Measurements from ENCODE around the gene METTL21A. TPM values are rescaled to one million over a fixed set of nuclear protein-coding genes. Genes with fewer than 3 reads are reported as not detected.

METTL21A gene
- polyA plus RNA-seq, 1 donor = 14.0 TPM

GRCh38 chr2:207624185-207625013 lies 795 bp downstream of the METTL21A start:
- DNase-seq (ENCODE audit: low read depth) = no peak

GRCh38 chr2:207621501-207622039 lies 3.6 kb downstream of the METTL21A start:
- no peak for DNase-seq (ENCODE audit: low read depth)

GRCh38 chr2:207619764-207620203 lies 5.4 kb downstream of the METTL21A start:
- DNase-seq (ENCODE audit: low read depth) = no peak

GRCh38 chr2:207617011-207617671 lies 8.1 kb downstream of the METTL21A start:
- no peak for DNase-seq (ENCODE audit: low read depth)

- DNase-seq (ENCODE audit: low read depth) = no peak
Measured at GRCh38 chr2:207616185-207616584, 9.0 kb downstream of the METTL21A start.

GRCh38 chr2:207614824-207615223 lies 10.4 kb downstream of the METTL21A start:
- no peak for DNase-seq (ENCODE audit: low read depth)

- DNase-seq (ENCODE audit: low read depth) = no peak
Measured at GRCh38 chr2:207612714-207613113, 12.5 kb downstream of the METTL21A start.

- no peak for DNase-seq (ENCODE audit: low read depth)
Measured at GRCh38 chr2:207606829-207607228, 18.4 kb downstream of the METTL21A start.

GRCh38 chr2:207606399-207606798 lies 18.8 kb downstream of the METTL21A start:
- DNase-seq (ENCODE audit: low read depth) = no peak

- no peak for DNase-seq (ENCODE audit: low read depth)
Measured at GRCh38 chr2:207603486-207603885, 21.7 kb downstream of the METTL21A start.

GRCh38 chr2:207601774-207602173 lies 23.4 kb downstream of the METTL21A start:
- DNase-seq (ENCODE audit: low read depth) = no peak

- DNase-seq (ENCODE audit: low read depth) = no peak
Measured at GRCh38 chr2:207600231-207600630, 25.0 kb downstream of the METTL21A start.

- no peak for DNase-seq (ENCODE audit: low read depth)
Measured at GRCh38 chr2:207599636-207600035, 25.6 kb downstream of the METTL21A start.

GRCh38 chr2:207594731-207595130 lies 30.5 kb downstream of the METTL21A start:
- no peak for DNase-seq (ENCODE audit: low read depth)

GRCh38 chr2:207594264-207594663 lies 30.9 kb downstream of the METTL21A start:
- no peak for DNase-seq (ENCODE audit: low read depth)

GRCh38 chr2:207593277-207593676 lies 31.9 kb downstream of the METTL21A start:
- DNase-seq (ENCODE audit: low read depth) = no peak

- DNase-seq (ENCODE audit: low read depth) = no peak
Measured at GRCh38 chr2:207589143-207589542, 36.1 kb downstream of the METTL21A start.

- no peak for DNase-seq (ENCODE audit: low read depth)
Measured at GRCh38 chr2:207587305-207587704, 37.9 kb downstream of the METTL21A start.

- DNase-seq (ENCODE audit: low read depth) = no peak
Measured at GRCh38 chr2:207584952-207585351, 40.2 kb downstream of the METTL21A start.

- no peak for DNase-seq (ENCODE audit: low read depth)
Measured at GRCh38 chr2:207571370-207571769, 53.8 kb downstream of the METTL21A start.

GRCh38 chr2:207567671-207568070 lies 57.5 kb downstream of the METTL21A start:
- DNase-seq (ENCODE audit: low read depth) = no peak

GRCh38 chr2:207565736-207566500 lies 59.3 kb downstream of the METTL21A start:
- DNase-seq (ENCODE audit: low read depth) = no peak
